Measurements from ENCODE around the gene MS4A15. TPM values are rescaled to one million over a fixed set of nuclear protein-coding genes. Genes with fewer than 3 reads are reported as not detected.
A peak's percentile ranks its signal among the peaks of the same experiment; 100 is the strongest.

Gene MS4A15
- total and polyA plus RNA-seq, 10 of the 15 experiments (the other 5 are each of a cell fraction or from before 2014, with no cell fraction given), result 0.05 to 0.84 (median 0.45) TPM

- no peak for FAIRE-seq
- peak overlapping the region; percentile 65 for H3K4me2 ChIP-seq (ENCODE audit: control insufficient read depth, insufficient read depth)
- TF ChIP-seq ZBED1 (IDR thresholded peaks at IDR 0.05; ENCODE audit: borderline replicate concordance), result peak; percentile 48; the same call in 1 of the 2 replicates
- no peak for TF ChIP-seq ESRRA (IDR thresholded peaks at IDR 0.05; ENCODE audit: low read length)
- TF ChIP-seq, protein P1, sequence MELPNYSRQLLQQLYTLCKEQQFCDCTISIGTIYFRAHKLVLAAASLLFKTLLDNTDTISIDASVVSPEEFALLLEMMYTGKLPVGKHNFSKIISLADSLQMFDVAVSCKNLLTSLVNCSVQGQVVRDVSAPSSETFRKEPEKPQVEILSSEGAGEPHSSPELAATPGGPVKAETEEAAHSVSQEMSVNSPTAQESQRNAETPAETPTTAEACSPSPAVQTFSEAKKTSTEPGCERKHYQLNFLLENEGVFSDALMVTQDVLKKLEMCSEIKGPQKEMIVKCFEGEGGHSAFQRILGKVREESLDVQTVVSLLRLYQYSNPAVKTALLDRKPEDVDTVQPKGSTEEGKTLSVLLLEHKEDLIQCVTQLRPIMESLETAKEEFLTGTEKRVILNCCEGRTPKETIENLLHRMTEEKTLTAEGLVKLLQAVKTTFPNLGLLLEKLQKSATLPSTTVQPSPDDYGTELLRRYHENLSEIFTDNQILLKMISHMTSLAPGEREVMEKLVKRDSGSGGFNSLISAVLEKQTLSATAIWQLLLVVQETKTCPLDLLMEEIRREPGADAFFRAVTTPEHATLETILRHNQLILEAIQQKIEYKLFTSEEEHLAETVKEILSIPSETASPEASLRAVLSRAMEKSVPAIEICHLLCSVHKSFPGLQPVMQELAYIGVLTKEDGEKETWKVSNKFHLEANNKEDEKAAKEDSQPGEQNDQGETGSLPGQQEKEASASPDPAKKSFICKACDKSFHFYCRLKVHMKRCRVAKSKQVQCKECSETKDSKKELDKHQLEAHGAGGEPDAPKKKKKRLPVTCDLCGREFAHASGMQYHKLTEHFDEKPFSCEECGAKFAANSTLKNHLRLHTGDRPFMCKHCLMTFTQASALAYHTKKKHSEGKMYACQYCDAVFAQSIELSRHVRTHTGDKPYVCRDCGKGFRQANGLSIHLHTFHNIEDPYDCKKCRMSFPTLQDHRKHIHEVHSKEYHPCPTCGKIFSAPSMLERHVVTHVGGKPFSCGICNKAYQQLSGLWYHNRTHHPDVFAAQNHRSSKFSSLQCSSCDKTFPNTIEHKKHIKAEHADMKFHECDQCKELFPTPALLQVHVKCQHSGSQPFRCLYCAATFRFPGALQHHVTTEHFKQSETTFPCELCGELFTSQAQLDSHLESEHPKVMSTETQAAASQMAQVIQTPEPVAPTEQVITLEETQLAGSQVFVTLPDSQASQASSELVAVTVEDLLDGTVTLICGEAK (IDR thresholded peaks at IDR 0.05; ENCODE audit: borderline replicate concordance), result no peak
- TF ChIP-seq KAT2A (conservative IDR thresholded peaks at IDR 0.05; ENCODE audit: control insufficient read depth, low read depth, low read length), result no peak
- no peak for TF ChIP-seq ZNF207 (IDR thresholded peaks at IDR 0.05; ENCODE audit: borderline replicate concordance)
- TF ChIP-seq RELB (IDR thresholded peaks at IDR 0.05; ENCODE audit: low read depth), result peak; percentile 54; the same call in 1 of the 2 replicates
- TF ChIP-seq E2F4 (IDR thresholded peaks at IDR 0.05; ENCODE audit: low read depth, low read length), result no peak
- TF ChIP-seq CBX3 (IDR thresholded peaks at IDR 0.05; ENCODE audit: borderline replicate concordance, low read depth), result no peak
- TF ChIP-seq BCL11A (IDR thresholded peaks at IDR 0.05; ENCODE audit: low read depth, low read length), result no peak
- no peak; the same call in 1 of the 3 replicates for TF ChIP-seq POU2F2 (IDR thresholded peaks at IDR 0.05; ENCODE audit: borderline replicate concordance, low read depth, low read length)
- TF ChIP-seq SREBF2 (IDR thresholded peaks at IDR 0.05; ENCODE audit: low read length), result no peak
Observed at GRCh38 chr11:60763692-60764369, 7.2 kb downstream of the MS4A15 start.

More at GRCh38 chr11:60763692-60764369, 7.2 kb downstream of the MS4A15 start:
- SMC1A ChIA-PET (ENCODE audit: uncharacterized antibody, unreplicated experiment), result interaction anchor here (0.9 to 7.8 kb wide), 28 partner anchors 10 to 395 kb away, joined by 3 to 143 read pairs (median 6); partner anchors contain the start of genes MS4A1, MS4A8, PRPF19 and TMEM109
- RAD21 ChIA-PET (ENCODE audit: unreplicated experiment), result interaction anchor here (0.8 to 7.4 kb wide), 38 partner anchors 7 to 494 kb away, joined by 3 to 119 read pairs (median 6); partner anchors contain the start of genes MS4A1, MS4A15, MS4A8 and TMEM109
- no TSS peak for BruUV-seq (replicated peaks)
- intact Hi-C loops (cut with micrococcal nuclease; ENCODE audit: unreplicated experiment), result loop anchor here (1.0 to 10.0 kb wide), 8 partner anchors 63 to 569 kb away; partner anchors contain the start of genes PRPF19 and VPS37C
- Histone ChIP-seq H3K9ac (ENCODE audit: control insufficient read depth, insufficient read depth, low read length) (peak overlapping the region; percentile 69), H3K79me2 (ENCODE audit: control insufficient read depth, insufficient read depth, low read length) (no peaks in the 10 kb centered on the region), H3K36me3 (ENCODE audit: control insufficient read depth in 2 of 2, insufficient read depth in 2 of 2, low read length in 1 of 2) (no peaks in the 10 kb centered on the region), H3K9me3 (replicated peaks; ENCODE audit: control insufficient read depth, insufficient read depth, low read length) (peaks cover 1% of the 10 kb centered on the region; the same call in 2 of the 3 replicates), H3K4me1 (ENCODE audit: control insufficient read depth, insufficient read depth, low read length) (peaks cover 61% of the 10 kb centered on the region), H2AFZ (ENCODE audit: control insufficient read depth, low read depth, low read length) (peak overlapping the region; percentile 21), H3K27me3 (replicated peaks in 1 of 2; ENCODE audit: control insufficient read depth in 2 of 2, insufficient read depth in 2 of 2, low read length in 1 of 2) (no peaks in the 10 kb centered on the region), H3K4me3 (peak overlapping the region; percentile 0; the same call in 1 of the 2 replicates), H4K20me1 (ENCODE audit: control insufficient read depth, insufficient read depth) (no peaks in the 10 kb centered on the region), H3K27ac (ENCODE audit: control insufficient read depth, insufficient read depth) (peak overlapping the region; percentile 96)
- POLR2A ChIA-PET, result interaction anchor here (0.6 to 2.0 kb wide), 6 partner anchors 9 to 328 kb away, joined by 3 to 6 read pairs (median 4); no protein-coding TSS in a partner anchor
- WGBS (ENCODE audit: insufficient coverage, insufficient replicate concordance, low lambda C conversion rate, missing lambda C conversion rate), result 1% methylated on average over 11 of the region's 11 CpGs
- in situ Hi-C loops (cut with MboI), result loop anchor here (10.0 to 25.0 kb wide), 2 partner anchors 399 to 1577 kb away; no protein-coding TSS in a partner anchor
- ATAC-seq (peak; percentile 27), DNase-seq (ENCODE audit: low read depth, low spot score) (peak; percentile 69)
- CTCF ChIA-PET, result interaction anchor here (0.8 to 7.3 kb wide), 45 partner anchors 8 to 629 kb away, joined by 3 to 184 read pairs (median 5); partner anchors contain the start of genes MS4A1, MS4A8 and PRPF19

All from GM12878 (cell line).